NCI-H2196 treated with DMSO at 0.1 percent for 48 hours (cell line): ENCODE data around the gene PTGES.

Experiments used
- DNase-seq: peaks from one replicate; lab custom pipeline; 2025; ENCODE audit not compliant: unreplicated experiment; lab: John Stamatoyannopoulos, UW

The PTGES gene

GRCh38 chr9:129695870-129696269 lies 57.0 kb downstream of the PTGES start:
- DNase-seq = no peak

GRCh38 chr9:129694243-129694646 lies 58.6 kb downstream of the PTGES start:
- DNase-seq = no peak

GRCh38 chr9:129693741-129694140 lies 59.1 kb downstream of the PTGES start:
- no peak for DNase-seq

GRCh38 chr9:129692534-129692933 lies 60.3 kb downstream of the PTGES start:
- DNase-seq = no peak
